ENCODE results near the gene UFD1. TPM values are rescaled to one million over a fixed set of nuclear protein-coding genes. Genes with fewer than 3 reads are reported as not detected.

The UFD1 gene
- total and polyA plus RNA-seq, 9 of the 15 experiments (the other 6 are each of a cell fraction or from before 2014, with no cell fraction given), result 238 to 645 (median 363) TPM

DNA sequence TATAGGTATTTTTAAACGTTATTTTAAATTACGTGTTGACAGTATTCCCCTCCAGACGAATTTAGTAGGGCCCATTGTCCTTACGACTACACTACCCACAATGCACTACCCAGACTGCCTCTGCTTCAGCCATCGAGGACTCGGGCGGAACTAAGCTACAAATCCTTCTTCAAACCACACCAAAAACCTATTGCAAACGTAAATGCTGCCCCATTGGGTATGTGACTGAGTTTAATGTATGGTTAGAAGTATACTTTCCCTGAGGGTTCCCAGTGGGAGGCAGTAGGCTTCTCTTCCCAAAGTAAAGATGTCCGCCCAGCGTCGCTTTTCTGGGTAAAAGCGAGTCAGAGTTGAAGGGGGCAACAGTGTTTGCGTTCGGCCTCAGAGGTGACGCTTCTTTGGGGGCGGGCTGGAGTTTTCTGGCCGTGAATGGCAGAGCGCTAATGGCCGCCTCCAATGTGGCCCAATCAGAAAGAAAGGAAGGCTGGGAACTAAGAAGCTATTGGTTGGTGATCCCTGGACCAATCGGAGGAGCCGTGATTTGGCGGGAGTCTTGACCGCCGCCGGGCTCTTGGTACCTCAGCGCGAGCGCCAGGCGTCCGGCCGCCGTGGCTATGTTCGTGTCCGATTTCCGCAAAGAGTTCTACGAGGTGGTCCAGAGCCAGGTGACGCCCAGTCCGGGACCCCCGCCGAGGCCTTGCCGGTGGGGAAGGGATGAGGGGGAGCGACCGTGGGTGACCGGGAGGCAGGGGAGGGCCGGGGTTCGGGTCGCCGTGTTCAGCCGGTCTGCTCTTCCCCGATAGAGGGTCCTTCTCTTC is 571 bp upstream of the UFD1 start, which contains the start of gene CDC45 (continued):
- TF ChIP-seq, protein P1, sequence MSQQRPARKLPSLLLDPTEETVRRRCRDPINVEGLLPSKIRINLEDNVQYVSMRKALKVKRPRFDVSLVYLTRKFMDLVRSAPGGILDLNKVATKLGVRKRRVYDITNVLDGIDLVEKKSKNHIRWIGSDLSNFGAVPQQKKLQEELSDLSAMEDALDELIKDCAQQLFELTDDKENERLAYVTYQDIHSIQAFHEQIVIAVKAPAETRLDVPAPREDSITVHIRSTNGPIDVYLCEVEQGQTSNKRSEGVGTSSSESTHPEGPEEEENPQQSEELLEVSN (IDR thresholded peaks at IDR 0.05; ENCODE audit: borderline replicate concordance in 1 of 2, extremely low read depth in 1 of 2, insufficient read depth in 1 of 2, insufficient read length in 1 of 2, low read depth in 1 of 2, low read length in 1 of 2, poor library complexity in 1 of 2, severe bottlenecking in 1 of 2), result peak in 1 of 2 experiments; percentile 99
- no peak for TF ChIP-seq ZNF197 (CRISPR knock-in tag; IDR thresholded peaks at IDR 0.05; ENCODE audit: low read depth)
- TF ChIP-seq, protein P2, sequence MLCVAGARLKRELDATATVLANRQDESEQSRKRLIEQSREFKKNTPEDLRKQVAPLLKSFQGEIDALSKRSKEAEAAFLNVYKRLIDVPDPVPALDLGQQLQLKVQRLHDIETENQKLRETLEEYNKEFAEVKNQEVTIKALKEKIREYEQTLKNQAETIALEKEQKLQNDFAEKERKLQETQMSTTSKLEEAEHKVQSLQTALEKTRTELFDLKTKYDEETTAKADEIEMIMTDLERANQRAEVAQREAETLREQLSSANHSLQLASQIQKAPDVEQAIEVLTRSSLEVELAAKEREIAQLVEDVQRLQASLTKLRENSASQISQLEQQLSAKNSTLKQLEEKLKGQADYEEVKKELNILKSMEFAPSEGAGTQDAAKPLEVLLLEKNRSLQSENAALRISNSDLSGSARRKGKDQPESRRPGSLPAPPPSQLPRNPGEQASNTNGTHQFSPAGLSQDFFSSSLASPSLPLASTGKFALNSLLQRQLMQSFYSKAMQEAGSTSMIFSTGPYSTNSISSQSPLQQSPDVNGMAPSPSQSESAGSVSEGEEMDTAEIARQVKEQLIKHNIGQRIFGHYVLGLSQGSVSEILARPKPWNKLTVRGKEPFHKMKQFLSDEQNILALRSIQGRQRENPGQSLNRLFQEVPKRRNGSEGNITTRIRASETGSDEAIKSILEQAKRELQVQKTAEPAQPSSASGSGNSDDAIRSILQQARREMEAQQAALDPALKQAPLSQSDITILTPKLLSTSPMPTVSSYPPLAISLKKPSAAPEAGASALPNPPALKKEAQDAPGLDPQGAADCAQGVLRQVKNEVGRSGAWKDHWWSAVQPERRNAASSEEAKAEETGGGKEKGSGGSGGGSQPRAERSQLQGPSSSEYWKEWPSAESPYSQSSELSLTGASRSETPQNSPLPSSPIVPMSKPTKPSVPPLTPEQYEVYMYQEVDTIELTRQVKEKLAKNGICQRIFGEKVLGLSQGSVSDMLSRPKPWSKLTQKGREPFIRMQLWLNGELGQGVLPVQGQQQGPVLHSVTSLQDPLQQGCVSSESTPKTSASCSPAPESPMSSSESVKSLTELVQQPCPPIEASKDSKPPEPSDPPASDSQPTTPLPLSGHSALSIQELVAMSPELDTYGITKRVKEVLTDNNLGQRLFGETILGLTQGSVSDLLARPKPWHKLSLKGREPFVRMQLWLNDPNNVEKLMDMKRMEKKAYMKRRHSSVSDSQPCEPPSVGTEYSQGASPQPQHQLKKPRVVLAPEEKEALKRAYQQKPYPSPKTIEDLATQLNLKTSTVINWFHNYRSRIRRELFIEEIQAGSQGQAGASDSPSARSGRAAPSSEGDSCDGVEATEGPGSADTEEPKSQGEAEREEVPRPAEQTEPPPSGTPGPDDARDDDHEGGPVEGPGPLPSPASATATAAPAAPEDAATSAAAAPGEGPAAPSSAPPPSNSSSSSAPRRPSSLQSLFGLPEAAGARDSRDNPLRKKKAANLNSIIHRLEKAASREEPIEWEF (CRISPR knock-in tag; IDR thresholded peaks at IDR 0.05), result no peak
- TF ChIP-seq C11orf30 (IDR thresholded peaks at IDR 0.05; ENCODE audit: low read depth), result no peak
- TF ChIP-seq, protein P3, sequence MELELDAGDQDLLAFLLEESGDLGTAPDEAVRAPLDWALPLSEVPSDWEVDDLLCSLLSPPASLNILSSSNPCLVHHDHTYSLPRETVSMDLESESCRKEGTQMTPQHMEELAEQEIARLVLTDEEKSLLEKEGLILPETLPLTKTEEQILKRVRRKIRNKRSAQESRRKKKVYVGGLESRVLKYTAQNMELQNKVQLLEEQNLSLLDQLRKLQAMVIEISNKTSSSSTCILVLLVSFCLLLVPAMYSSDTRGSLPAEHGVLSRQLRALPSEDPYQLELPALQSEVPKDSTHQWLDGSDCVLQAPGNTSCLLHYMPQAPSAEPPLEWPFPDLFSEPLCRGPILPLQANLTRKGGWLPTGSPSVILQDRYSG (tag; conservative IDR thresholded peaks at IDR 0.05; ENCODE audit: low read depth), result no peak
- TF ChIP-seq, protein P4, sequence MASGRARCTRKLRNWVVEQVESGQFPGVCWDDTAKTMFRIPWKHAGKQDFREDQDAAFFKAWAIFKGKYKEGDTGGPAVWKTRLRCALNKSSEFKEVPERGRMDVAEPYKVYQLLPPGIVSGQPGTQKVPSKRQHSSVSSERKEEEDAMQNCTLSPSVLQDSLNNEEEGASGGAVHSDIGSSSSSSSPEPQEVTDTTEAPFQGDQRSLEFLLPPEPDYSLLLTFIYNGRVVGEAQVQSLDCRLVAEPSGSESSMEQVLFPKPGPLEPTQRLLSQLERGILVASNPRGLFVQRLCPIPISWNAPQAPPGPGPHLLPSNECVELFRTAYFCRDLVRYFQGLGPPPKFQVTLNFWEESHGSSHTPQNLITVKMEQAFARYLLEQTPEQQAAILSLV (tag; IDR thresholded peaks at IDR 0.05), result peak; percentile 87
- TF ChIP-seq SMAD1 (IDR thresholded peaks at IDR 0.05; ENCODE audit: low read depth, low read length, partially characterized antibody), result no peak
- TF ChIP-seq RBM22 (IDR thresholded peaks at IDR 0.05; ENCODE audit: low read depth, low read length, poor library complexity, severe bottlenecking), result peak; percentile 86
- TF ChIP-seq DIDO1 (tag; IDR thresholded peaks at IDR 0.05; ENCODE audit: low read depth), result peak; percentile 100
- TF ChIP-seq ZNF696 (CRISPR knock-in tag; conservative IDR thresholded peaks at IDR 0.05), result 0 out of 2 replicates have a peak, but pooled peaks have one; percentile 7
- TF ChIP-seq RFX5 (IDR thresholded peaks at IDR 0.05; ENCODE audit: low read depth, low read length), result peak; percentile 70; the same call in 1 of the 2 replicates
- TF ChIP-seq, protein P5, sequence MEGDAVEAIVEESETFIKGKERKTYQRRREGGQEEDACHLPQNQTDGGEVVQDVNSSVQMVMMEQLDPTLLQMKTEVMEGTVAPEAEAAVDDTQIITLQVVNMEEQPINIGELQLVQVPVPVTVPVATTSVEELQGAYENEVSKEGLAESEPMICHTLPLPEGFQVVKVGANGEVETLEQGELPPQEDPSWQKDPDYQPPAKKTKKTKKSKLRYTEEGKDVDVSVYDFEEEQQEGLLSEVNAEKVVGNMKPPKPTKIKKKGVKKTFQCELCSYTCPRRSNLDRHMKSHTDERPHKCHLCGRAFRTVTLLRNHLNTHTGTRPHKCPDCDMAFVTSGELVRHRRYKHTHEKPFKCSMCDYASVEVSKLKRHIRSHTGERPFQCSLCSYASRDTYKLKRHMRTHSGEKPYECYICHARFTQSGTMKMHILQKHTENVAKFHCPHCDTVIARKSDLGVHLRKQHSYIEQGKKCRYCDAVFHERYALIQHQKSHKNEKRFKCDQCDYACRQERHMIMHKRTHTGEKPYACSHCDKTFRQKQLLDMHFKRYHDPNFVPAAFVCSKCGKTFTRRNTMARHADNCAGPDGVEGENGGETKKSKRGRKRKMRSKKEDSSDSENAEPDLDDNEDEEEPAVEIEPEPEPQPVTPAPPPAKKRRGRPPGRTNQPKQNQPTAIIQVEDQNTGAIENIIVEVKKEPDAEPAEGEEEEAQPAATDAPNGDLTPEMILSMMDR (IDR thresholded peaks at IDR 0.05 in 2 of 3, conservative IDR thresholded peaks at IDR 0.05 in 1 of 3; ENCODE audit: insufficient read depth in 2 of 3, low read depth in 1 of 3, low read length in 3 of 3), result 0 out of 6 replicates have a peak, but pooled peaks of 2 of the 3 experiments have one; percentile 9 to 11
